Smooth muscle cell of the brain vasculature (primary cell): ENCODE measurements around the gene FRMD4A.

Experiments used
- DNase-seq: peaks from one replicate; pipeline ENCODE4 v3.0.0-alpha.2; 2012; ENCODE audit warnings: low read depth, low spot score

The FRMD4A gene

GRCh38 chr10:13758312-13758711, 572.4 kb downstream of the FRMD4A start:
- DNase-seq = no peak

DNA sequence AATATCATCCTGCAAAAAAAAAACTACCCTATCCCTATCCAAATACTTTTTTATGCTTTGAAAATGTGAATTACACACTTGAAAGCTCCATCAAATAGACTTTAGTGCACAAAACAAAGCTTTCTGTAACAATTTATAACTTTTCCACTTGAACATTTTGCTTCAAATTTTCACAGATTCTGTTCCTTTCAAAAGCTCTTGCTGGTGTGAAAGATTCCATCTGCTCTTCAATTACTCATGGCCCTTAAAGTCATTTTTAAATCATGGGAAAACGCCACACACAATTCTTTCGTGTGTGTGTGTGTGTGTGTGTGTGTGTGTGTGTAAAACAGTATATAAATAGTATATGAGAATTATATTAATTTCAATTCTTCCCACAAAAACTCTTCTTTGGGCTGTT, 576.4 kb downstream of the FRMD4A start:
- no peak for DNase-seq

- no peak for DNase-seq
These were observed 579.4 kb downstream of the FRMD4A start for GRCh38 chr10:13751191-13751764.

DNA sequence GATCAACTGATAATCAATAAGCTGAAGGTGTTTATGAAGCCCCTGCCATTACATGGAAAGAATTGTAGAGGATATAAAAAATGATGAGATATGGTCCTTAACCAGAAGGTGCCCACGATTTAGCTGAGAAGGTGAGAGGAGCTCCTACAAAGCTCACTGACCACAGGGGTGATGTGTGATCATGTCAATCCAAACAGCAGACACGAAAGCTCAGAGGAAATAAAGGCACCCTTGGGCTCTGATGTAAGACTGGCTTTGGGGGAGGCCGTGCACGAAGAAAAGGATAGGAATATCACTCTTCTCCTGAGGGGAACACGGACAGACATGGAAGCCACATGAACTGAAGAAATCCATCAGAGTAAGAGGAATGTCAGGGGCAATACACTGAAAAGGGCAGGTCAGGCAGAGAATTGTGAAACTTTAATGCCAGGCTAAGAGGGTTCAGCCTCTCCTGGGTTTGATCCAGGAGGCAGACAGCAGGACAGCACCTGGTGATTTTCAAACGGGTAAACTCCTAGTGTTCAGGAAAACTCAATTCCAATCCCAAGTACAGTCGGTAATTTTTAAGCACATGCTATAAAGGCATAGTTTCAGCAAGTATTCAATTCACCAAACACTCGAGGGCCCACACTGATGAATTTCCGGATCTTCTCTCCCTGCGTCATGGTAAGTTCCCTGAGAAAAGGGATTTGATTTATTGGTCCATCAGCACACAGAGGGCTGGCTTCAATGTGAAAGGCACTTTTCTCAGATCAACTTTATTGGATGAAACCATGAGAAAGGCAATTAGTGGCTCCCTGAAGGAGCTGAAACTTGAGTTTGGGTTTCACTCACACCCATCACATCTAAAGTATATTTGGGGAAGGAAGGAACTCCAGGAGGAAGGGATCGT, 580.2 kb downstream of the FRMD4A start:
- DNase-seq = no peak

GRCh38 chr10:13745271-13745670, 585.5 kb downstream of the FRMD4A start:
- DNase-seq = no peak

DNA sequence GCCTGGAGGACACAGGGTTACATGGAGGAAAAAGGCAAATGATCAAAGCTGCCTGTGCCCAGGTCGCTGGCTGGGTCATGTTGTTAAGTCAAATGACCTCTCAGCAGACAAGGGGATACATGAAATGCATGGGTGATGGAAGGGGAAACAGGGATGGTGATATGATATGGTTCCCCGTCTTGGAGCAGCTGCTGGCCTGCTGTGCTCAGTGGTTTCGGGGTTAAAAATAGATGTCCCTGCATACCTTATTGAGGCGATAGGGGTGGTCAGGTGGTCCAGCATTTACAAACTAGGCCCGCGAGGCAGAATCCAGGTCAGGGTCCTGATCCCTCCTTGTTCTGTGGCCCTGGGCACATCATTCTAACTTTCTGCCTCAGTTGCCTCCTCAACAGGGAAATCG, 586.8 kb downstream of the FRMD4A start:
- DNase-seq = no peak

DNA sequence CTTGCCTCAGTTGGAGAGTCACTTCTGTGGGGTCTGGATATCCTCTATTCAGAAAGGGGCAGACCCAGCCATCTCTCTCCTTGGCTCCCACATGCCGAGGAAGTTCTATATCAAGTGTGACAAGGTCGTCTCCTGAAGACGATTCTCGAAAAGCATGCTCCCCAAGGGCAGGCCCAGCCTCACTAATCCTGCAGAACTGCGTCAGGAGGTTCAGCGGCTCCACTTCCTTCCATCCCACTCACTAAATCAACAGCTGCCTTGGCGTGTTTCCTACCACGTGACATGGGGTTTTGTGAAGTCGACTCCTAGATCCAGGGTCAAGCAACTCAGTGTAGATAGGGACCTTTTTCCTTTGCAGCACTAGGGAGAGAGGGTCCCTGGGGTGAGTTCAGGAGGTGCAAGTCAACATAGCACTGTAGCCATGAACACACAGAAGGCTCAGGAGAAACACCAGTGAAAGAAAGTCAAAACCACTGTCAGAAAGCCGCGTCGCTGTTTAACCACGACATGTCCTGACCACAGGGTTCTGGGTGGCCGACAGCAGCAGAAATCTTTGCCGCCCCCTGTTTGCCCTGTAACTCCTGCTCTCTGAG, 587.5 kb downstream of the FRMD4A start:
- DNase-seq = no peak

- DNase-seq = no peak
These were observed 589.3 kb downstream of the FRMD4A start for GRCh38 chr10:13741438-13741837.

DNA sequence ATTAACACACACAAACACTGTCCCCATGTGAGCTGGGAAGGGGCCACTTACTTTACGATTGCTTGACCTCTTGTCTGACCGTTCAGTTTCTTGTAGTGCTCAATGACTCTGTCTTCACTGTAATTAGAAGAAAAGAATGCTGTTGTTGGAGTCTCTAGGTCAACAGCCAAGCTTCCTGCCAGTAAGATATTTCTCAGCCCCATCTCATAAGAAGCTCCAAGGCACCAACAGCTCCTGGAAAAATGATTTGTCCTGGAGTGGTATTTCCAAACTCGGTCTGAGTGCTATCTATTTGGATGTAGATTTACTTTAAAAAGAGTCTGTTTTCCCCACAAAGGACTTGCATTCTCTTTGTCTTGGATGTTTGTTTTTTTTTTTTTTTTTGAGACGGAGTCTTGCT, 590.3 kb downstream of the FRMD4A start:
- DNase-seq = no peak

- no peak for DNase-seq
These were observed 591.5 kb downstream of the FRMD4A start for GRCh38 chr10:13739183-13739582.

GRCh38 chr10:13736506-13736905, 594.2 kb downstream of the FRMD4A start:
- no peak for DNase-seq

GRCh38 chr10:13734151-13734550, 596.6 kb downstream of the FRMD4A start:
- DNase-seq = no peak

DNA sequence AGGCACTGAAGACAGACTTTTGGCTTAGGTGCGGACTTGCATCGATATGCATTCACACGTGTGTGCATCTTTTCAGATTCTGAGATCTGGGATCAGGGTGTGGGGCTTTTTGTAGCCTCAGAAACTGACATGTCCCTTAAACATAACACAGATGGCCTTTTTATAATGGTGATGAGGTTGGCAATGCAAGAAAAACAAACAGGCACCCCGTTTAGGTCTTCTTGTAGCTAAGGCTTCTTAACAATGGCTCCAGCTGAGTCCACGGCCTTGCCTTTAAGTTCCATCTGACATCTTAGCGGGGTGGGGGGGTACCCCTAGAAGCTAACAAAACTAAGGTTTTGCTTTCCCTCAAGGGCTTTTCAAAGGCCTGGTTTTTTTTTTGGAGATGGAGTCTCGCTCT, 597.7 kb downstream of the FRMD4A start:
- DNase-seq = no peak

GRCh38 chr10:13732465-13732881, 598.3 kb downstream of the FRMD4A start:
- DNase-seq = no peak

DNA sequence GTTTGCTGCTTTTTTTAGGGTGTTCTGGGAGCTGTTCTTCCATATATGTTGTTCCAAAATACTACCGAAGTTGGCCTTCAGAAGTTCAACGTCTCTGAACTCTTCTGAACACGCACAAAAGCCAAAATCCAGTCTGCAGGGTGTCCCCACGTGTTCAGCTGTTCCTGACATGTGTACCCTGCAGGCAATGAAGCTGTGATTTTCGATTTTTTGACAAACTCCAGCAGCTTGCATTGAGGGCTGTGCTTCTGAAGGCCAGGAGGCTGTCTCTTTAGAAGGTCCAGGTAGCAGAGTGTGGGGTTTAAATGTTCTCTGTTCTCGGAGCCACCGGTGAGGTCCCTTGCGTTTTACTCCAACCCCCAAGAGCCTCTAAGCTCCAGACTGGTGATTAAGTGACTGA, 598.9 kb downstream of the FRMD4A start:
- DNase-seq = no peak

DNA sequence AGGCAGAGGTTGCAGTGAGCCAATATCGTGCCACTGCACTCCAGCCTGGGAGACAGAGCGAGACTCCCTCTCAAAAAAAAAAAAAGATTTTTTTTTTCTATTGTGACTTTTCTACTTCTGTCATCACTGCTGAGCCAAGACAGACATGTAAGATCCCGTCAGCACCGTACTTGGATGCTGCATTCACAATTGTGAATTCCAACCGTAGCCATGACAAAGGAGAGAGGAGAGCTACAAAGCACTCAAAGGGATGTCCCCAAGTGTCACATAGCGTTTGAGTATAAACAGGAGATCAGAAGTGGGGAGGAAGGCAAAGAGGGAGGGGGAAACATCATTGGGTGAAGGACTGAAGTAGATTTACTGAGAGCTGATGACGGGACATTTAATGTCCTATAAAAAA, 599.8 kb downstream of the FRMD4A start:
- no peak for DNase-seq

DNA sequence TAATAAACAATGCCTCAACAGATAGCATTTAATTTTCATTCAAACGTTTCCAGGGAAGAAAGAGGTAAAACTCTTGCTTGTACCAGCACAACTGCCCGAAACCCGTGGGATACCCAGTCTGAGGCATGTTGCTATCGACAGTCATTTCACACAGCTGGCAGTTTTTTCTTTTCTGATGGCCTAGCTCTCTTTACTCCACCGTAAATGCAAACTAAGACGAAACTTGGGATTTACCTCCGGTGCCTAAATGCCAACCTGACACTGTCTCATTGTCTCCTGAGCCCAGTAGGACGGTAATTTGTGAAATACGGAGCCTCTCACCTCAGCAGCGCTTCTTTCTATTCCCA, 600.4 kb downstream of the FRMD4A start:
- DNase-seq = no peak

DNA sequence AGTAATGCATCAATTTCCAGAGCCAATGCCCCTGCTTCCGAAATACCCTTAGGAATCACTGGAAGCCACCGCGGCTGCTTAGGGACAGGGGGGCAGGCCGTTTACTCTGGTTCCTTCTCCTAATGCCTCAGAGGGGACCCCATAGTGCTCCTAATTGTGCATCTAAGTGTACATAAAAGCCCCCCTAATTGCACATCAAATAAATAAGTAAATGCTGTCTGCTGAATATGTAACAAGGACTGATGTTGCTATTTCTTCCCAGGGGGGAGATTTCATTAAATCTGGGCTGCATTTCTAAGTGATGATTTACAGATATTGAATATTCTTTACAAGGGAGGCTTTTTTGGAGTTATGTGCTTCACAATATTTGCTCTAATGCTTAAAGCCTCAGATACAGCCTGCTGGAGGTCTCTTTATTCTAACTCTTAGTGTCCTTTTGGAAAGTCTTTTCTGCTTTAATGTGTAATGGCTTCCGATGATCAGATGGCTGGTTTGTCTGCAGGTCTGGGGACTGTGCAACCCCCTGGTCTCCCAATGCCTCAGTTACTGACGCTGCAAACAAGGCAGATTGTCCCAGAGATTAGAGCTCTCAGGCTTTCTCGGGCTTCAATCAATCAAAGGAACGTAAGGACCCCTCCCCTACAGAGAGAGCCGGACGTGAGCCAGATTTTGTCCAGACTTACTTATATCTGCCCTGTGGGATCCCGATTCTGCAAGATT, 601.0 kb downstream of the FRMD4A start:
- DNase-seq = no peak

GRCh38 chr10:13728898-13729535, 601.7 kb downstream of the FRMD4A start:
- no peak for DNase-seq

DNA sequence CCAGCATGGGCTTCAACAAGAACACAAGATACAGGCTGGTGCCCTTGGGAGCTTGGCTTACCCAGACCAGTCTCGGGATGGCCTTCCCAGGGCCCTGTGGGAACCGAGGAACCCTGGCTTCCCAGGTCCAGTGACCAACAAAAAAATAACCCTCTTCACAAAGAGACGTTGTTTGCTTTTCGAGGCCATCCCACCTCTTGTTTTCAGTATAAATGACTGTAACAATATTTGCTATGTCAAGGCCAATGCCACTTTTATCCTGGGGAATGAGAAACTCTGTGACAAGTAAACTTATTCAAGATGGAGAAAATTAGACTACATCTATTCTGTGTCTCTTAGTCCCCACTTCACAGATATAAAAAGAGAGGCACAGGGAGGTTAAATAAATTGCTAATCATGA, 605.1 kb downstream of the FRMD4A start:
- no peak for DNase-seq

- DNase-seq = no peak
These were observed 606.2 kb downstream of the FRMD4A start for GRCh38 chr10:13724484-13724883.
